Frontal cortex (tissue), 4 donors: Measurements from ENCODE around the gene KMT5B. TPM values are rescaled to one million over a fixed set of nuclear protein-coding genes. Genes with fewer than 3 reads are reported as not detected.

ENCODE experiments used
- DNase-seq, 2 donors: peaks; one replicate each; pipeline ENCODE4 v3.0.0; 2012; ENCODE audit warnings: low spot score in 2 of 2
- FAIRE-seq: peaks from 2 replicates; lab custom pipeline; 2012; peaks lifted over from hg19 to GRCh38; lab: Jason Lieb, UNC
- total RNA-seq: library from RNA; depleted of rRNA; stranded (reverse); fragments of >200 nt; gene quantifications from one replicate; pipeline ENCODE4 v1.2.3, GENCODE V29; 2014
- donor health status: control.
- donor health status: control.
- donor health status: control.

The KMT5B gene
- total RNA-seq, 1 donor from 2014 or later, result 116 TPM

DNA sequence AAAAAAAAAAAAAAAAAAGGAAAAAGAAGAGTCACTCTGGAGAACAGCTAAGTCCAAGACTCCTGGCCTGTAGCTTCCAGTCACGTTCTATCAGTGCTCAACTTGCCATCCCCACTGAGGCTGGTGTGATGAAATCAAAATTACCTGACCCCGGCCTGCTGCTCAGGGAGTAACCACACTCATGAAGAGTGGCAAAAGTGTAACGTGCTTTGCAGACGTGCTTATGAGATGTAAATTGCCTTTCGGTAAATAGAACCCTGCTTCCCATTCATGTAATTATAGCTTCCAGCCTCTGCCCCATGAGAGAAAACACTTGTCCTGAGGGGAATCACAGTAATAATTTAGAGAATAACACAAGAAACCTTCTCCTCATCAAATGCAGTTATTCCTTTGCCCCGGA is 63.7 kb downstream of the KMT5B start:
- FAIRE-seq (no peak), DNase-seq (no peak)

DNA sequence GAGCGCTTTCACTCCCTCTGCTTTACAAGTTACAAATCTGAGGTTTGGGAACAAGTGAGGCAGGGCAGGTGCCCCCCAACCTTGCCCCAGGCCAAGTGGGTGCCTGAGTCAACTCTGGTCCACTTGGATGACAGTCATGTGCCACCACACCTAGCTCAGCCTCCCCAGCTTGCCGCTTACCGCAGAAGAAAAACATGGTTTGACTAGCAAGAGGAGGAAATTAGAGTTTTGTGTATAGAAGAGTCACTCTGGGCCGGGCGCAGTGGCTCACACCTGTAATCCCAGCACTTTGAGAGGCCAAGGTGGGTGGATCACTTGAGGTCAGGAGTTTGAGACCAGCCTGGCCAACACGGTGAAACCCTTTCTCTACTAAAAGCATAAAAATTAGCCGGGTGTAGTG is 64.2 kb downstream of the KMT5B start:
- DNase-seq (no peak), FAIRE-seq (no peak)

DNA sequence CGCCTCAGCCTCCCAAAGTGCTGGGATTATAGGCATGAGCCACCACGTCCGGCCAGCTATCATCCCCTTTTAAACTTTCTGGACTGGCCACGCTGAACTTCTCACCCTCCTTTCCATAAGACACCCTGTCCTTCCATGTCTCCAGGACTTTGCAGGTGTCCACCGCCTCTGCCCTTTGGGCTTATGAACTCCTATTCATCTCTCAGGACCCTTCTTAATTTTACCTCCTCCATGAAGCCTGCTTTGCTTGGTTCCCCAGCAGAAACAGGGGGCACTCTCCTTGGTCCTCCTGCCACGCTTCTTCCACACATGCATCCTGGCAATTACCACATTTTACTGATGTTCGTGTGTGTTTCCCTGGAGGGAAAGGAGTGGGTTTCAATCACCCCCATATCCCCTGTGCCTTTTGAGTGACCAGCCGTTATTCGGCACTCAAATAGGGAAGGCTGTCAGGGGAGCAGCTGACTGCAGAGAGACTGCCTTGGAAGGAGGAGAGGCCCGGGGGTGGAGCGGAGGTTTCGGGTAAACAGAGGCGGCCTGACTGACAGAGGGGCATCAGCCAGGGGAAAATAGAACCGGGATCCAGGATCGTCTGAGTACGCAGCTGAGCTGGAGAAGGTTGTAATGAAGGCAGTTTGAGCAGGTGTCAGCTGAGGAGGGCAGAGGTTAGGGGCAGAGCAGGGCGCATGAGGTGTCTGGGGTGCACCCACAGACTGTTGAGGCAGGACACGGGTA is 64.9 kb downstream of the KMT5B start:
- DNase-seq (no peak), FAIRE-seq (no peak)

DNA sequence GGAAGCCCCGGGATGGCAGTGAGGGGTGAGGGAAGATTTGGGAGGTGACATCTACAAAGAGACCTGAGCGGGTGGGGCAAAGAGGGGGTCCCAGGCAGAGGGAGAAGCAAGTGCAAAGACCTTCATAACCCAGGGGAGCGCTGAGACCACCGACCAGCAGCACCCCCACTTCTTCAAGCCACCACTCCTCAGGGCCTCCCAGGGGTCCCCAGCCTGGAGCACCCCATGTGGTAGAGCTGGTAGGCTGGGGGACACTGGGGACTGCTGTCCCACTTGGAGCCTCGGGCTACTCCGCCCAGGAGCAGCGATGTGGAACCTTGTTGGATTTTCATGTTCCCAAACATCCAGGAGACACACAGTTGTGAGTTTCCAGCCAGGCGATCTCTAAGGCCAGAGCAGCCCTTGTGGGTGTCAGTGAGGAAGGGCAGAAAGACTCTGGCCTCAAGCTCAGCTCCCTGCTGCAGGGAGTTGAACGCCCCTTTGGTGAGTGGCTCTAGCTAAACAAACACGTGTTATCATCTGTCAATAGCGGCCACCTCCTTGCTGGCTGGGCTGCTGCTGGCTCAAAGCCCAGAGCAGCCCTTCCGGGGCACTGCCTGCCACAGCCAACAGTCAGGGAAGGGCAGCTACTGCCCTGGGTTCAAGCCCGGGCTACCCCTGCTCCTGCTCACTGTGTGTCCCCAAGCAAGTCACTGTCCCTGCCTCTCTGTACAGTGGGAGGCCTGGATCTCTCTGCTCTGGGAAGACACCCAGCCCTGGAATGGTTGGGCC is 66.2 kb downstream of the KMT5B start:
- peak in 1 of 2 donors; percentile 61 for DNase-seq
- FAIRE-seq, result no peak

DNA sequence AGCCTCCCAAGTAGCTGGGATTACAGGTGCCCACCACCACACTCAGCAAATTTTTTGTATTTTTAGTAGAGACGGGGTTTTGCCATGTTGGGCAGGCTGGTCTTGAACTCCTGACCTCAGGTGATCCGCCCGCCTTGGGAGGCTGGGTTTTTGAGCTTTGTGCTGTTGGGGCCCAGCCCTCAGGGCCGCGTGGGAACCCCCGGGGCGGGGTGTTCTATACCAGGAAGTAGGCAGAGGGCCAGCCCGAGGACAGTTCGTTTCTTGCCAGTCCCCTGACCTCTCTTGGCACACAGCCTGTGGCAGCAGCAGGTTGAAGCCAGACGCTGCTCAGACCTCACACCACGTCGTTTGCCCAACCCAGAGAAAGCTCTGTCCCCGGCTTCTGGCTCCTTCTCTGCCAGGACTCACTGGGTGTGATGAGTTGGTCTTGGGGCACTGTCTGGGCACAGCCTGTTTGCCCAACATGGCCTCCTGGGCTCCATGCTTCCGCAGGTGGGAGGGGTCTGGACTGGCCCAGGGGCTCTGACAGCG is 67.0 kb downstream of the KMT5B start:
- peak; percentile 42 to 50 for DNase-seq
- no peak for FAIRE-seq

DNA sequence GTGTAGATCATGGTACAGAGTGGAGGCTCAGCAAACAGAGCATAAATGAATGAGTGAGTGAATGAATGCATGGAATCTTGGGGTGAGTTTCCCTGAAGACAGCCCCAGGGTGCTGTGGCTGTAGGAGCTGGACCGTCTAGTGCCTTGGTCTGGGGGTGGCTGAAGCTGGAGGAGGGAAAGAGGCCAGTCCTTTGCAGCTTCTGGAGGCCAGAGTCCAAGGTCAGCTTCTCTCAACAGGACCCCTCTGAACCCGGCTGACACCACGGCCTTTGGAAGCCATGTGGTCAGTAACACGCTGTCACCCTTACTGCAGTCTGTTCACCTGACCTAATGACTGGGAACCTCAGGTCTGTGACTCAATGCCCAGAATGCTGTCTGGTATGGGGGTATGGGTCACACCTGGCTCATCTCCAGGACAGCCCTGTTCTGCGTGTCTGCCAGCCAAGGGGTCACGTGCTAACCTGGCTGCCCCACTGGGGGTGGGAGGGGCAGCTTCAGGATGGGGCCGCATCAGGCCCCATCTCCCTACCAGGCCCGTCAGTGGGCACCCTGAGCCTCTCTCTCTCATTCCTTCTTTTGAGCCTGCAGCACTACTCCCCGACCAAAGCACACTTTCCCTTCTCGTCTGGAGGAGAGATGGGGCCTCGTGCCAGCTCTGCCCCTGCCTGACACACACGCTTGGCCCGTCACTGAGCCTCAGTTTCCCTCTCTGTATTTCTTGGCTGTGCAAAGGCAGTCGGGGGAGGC is 67.8 kb downstream of the KMT5B start:
- FAIRE-seq, result no peak
- DNase-seq, result no peak

DNA sequence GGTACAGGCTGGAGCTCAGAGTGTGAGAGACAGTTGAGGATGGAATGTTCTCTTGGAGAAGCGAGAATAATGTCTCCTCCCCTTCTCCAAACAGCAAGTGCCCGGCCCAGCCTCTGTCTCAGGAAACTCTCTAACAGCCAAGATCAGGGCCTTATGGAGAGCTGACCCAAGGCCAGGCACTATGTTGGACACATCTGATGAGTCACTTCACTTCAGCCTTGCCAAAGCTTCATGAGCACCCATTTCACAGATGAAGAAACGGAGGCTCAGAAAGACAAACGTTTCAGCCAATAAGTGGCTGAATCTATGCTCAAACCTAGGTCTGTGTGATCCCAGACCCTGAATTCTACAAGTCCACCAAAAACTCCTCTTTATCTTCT is 69.8 kb downstream of the KMT5B start:
- DNase-seq, result no peak
- FAIRE-seq, result no peak

DNA sequence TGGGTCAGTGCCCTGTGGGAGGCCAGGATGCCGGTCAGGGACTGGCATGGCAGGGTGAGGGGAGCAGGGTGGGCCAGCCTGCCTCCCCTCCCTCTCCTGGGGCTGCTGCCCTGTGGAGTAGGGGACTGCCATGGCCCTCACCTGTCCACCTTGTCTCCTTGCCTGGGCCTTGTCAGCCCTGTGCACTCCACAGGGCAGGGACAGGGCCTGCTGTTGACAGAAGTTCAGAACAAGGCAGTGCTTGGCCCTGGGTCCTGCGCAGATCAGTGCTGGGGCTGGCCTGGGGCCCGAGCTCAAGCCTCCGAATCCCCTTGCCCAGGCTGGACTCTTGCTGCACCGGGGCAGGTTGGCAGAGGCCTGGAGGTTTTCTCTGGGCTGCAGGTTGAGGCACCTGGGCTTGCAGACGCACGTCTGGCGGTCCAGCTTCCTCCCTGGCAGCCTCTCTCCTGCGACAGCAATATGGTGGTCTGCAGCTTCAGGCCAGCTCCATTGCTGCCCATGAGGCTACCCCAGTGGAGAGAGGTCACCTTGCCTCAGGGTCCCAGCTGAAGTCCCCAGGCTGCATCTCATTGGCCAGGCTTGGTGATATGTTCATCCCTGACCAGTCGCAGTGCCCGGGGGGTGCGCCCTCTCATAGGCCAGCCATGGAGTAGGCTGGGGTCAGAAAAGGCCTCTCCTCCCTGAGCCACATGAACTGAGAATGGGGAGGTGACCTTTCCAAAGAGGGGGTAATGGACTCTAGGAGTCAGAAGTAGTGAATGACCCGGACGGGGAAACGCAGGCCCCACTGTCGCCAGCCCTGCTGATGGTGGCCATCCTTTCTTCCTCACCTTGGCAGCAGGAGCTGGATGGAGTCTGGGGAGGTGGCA is 70.4 kb downstream of the KMT5B start:
- FAIRE-seq, result no peak
- no peak for DNase-seq

DNA sequence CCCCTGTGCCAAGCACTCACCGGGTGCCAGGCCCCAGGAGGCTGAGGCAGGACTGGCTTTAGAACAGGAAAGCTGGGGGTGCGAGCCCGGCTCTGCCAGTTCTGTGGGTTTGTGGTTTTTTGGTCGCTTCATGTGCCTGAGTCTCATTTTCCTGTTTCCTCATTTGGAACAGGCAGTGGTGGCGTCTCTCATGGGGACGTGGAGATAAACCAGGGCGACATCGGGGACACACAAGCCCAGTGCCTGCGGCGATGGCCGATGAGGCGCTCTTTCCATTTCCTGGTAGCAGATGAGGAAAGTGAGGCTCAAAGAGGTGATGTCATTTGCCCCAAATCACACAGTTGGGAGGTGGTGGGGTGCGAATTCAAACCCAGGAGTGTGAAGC is 71.1 kb downstream of the KMT5B start:
- FAIRE-seq, result no peak
- no peak for DNase-seq

DNA sequence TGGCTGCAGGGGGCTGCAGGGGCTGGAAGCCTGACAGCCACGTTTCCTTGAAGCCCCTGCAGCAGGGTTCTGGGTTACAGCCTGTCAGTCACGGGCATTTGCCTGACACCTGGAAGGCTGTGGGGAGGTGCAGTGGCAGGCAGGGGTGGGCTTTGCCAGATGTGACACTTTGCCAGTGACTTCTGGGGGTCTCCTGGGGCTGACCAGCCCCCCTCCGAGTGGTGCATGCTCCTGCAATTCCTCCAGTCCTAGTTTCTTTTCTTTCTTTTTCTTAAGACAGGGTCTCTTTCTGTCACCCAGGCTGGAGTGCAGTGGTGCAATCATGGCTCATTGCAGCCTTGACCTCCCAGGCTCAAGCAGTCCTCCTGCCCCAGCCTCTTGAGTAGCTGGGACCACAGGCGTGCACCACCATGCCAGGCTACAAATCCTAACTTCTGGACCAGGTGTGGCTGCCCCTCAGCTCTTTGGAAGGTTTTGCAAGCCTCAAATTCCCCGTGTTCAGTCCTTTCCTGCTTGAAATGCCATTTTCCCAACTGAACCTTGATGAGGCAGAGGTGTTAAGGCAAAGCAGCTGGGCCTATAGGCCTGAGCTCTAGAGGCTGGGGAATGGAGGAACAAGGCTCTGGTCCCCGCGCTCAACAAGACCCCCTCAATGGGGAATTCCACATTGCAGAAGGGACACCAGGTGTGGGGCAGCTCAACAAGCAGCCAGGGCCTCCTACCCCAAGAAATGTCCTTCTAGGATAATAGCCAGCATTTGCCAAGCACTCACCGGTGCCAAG is 71.7 kb downstream of the KMT5B start:
- FAIRE-seq, result no peak
- DNase-seq, result no peak

DNA sequence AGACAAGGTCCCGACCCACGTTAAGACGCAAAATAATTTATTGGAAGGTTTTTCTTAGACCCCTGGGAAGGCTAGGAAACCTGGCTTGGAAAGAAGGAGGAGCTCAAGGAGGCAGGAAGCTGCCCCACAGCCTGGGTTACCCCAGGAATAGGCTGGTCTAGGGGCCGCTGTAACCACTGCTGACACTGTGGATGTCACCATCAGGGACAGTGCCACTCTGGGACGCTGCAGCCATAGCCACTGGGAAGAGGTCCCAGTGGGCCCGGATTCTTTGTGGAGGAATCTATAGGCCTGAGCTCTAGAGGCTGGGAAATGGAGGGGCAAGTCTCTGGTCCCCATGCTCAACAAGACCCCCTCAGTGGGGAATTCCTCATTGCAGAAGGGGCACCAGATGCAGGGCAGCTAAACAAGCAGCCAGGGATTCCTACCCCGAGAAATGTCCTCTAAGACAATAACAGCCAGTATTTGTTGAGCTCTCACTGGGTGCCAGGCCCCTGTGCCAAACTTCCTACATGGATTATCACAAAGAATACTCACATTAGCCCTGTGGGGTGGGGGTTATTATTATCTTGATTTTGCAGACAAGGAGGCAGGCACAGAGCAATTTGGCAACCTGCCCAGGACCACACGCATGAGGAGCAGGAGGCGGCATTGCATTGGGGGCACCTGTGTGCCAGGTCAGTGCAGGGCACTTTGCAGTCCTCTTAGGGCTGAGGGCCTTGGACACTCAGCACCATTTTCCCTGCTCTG is 72.4 kb downstream of the KMT5B start:
- DNase-seq (no peak), FAIRE-seq (no peak)

DNA sequence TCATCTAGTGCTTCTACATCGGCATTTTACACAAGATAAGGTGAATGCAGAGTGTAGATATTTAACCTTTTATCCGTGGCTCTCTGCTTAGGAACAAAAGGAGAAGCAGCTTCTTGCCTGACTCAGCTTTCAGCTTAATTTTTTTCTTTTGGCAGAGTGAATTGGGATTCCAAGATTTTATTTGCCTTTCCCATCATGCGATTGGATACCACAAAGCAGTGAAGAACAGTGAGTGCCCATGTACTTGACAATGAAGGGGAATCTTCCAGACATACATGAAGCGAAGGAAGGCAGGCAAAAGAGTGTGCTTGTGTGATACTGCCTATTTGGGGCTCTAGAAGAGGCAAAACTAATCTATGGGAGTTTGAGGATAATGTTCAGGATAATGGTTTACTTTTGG is 74.9 kb downstream of the KMT5B start:
- DNase-seq, result no peak
- no peak for FAIRE-seq

DNA sequence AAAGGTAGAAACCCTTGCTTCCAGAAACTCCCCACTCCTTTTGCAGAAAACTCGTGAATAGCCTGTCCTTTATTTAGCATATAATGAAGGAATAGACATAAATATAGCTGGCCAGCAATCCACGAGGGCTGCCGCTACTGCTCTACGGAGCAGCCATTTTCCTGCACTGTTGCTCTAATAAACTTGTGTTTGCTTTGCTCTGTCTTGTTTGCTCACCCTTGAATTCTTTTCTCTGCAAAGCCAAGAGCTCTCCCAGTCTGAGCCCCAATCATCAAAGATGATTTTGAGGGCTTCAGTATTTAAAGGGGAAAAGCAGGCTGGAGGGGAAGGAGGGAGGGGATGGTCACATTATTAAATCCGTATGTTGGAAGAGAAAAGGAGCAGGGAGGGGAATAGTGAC is 75.3 kb downstream of the KMT5B start:
- FAIRE-seq, result no peak
- DNase-seq, result no peak

DNA sequence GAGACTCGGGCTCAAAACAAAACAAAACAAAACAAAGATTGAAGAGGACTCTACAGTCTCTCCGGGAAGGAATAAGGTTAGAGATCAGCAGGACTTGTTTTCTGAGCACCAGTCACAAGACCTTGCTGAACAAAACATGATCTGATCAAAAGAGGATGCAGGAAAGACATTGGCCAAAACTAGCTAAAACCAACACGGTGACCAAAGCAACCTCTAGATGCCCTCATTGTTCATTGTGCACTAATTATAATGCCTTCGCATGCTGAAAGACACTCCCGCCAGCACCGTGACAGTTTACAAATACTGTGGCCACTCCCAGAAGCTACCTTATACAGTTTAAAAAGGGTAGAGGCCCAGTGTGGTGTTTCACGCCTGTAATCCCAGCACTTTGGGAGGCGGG is 76.2 kb downstream of the KMT5B start:
- DNase-seq (no peak), FAIRE-seq (no peak)

DNA sequence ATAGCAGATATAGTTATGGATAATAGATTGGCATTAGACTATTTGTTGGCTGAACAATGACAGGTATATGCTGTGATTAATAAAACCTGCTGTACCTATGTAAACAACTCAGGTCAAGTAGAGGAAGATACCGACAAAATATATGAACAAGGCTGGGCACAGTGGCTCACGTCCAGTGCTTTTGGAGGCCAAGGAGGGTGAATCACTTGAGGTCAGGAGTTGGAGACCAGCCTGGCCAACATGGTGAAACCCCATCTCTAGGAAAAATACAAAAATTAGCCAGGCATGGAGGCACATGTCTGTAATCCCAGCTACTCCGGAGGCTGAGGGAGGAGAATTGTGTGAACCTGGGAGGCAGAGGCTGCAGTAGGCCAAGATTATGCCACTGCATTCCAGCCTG is 77.9 kb downstream of the KMT5B start:
- no peak for DNase-seq
- FAIRE-seq, result no peak

DNA sequence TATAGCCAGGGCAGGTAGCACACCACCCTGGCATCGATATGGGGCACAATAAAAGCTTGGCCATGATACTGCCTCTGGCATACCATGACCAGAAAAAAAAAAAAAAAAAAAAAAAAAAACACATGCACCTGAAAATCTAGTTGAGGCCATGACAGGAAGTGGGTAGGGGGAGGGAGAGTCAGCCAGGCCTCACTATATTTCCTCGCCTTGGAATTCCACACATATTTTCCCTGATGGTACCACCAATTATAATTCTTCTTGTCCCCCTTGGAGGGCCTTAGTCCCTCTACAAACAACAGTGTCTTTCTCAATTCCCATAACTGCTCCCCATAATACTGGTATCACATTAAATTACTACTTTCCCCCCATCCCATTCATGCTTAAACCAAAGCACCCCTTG is 79.3 kb downstream of the KMT5B start:
- DNase-seq, result no peak
- FAIRE-seq, result no peak

DNA sequence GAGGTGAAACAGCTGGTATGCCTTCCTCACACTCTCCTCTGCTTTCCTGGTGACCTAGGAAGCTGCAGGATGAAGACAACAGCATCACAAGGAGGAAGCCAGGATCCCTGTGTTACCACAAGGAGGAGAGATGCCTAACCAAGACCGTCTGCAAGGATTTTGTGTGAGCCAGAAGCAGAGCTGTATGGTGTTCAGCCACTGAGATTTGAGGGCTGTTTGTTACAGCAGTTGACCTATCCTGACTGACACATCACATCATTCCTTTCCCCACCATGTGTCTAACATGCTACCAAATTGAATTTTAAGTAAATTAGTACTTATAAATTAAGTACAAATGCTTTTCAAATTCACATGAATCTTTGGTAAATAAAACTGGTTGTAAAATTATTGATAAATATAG is 83.0 kb downstream of the KMT5B start:
- DNase-seq (no peak), FAIRE-seq (no peak)

DNA sequence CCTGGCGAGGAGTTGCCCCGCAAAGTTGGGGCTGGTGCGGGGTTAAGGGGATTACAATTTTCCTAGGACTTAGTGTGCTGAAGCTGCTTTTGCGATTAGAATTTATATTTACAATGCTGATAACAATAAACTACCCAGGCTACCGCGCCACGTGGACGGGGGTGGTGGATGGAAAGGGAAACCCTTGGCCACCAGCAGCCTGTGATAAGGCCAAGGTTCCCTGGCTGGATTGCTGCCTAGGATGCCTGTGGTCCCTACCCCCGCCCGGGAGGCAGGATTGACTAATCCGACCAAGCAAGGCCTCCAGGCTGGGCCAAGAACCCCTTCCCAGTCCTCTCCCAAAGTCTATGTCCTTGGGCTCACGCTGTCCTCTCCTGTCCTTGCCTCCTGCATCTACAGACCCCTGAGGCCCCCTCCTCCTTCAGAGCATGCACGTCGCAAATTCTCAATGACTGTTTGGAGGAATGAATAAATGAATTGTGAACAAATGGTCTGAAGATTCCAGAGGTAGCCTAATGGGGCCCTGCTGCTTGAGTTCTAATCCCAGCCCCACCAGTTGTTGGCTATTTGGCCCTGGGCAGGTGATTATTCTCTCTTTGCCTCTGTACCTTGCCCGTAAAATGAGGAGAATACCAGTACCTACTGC is 84.3 kb downstream of the KMT5B start:
- DNase-seq (no peak), FAIRE-seq (no peak)
